Measurements from ENCODE around the gene NFIB. TPM values are rescaled to one million over a fixed set of nuclear protein-coding genes. Genes with fewer than 3 reads are reported as not detected.

The NFIB gene
- total RNA-seq, 1 experiment from 2014 or later = 14.3 TPM

- no peaks in the 10 kb centered on the region for H3K27me3 ChIP-seq (ENCODE audit: insufficient read depth, low read length)
- no peaks in the 10 kb centered on the region for H3K23me2 ChIP-seq (ENCODE audit: insufficient read length, low read depth, low read length, poor library complexity, severe bottlenecking)
- H2BK15ac ChIP-seq (ENCODE audit: low read depth, low read length) = no peak overlapping the region
- no peak overlapping the region for H2BK12ac ChIP-seq (ENCODE audit: insufficient read length, low read depth, low read length)
- H3K4me1 ChIP-seq (ENCODE audit: insufficient read depth, low read length) = peaks cover 3% of the 10 kb centered on the region; the same call in 1 of the 2 replicates
- H3K9me3 ChIP-seq (ENCODE audit: control insufficient read depth, low read depth, low read length) = no peaks in the 10 kb centered on the region
- no peaks in the 10 kb centered on the region for H4K20me1 ChIP-seq (ENCODE audit: control insufficient read depth, insufficient read depth, insufficient read length)
- no peak overlapping the region for H2BK20ac ChIP-seq (ENCODE audit: low read depth, low read length, poor library complexity, severe bottlenecking)
- H3K27me3 Mint-ChIP-seq (ENCODE audit: low read depth) = no peaks in the 10 kb centered on the region
- DNase-seq = no peak
- H2BK5ac ChIP-seq (ENCODE audit: insufficient read length, low read length) = no peak overlapping the region
- H2AFZ ChIP-seq (ENCODE audit: low read length) = no peak overlapping the region
- no CpG with 5 or more reads among the region's 9 CpGs for WGBS (ENCODE audit: extremely low coverage, insufficient read length, low lambda C conversion rate)
- H3K79me2 ChIP-seq (ENCODE audit: insufficient read depth, low read length) = no peaks in the 10 kb centered on the region
- H3K14ac ChIP-seq (ENCODE audit: insufficient read depth, low read length) = no peak overlapping the region
- H3K4me3 Mint-ChIP-seq = no peak overlapping the region
- no peak overlapping the region for H3K9ac ChIP-seq (ENCODE audit: extremely low read depth, insufficient read length, low read length)
- no peaks in the 10 kb centered on the region for H3K9me3 Mint-ChIP-seq
- H2AK5ac ChIP-seq (ENCODE audit: insufficient read length, low read length) = no peak overlapping the region
- H3K79me1 ChIP-seq (ENCODE audit: insufficient read depth, low read depth, low read length, poor library complexity, severe bottlenecking) = no peaks in the 10 kb centered on the region
- no peak overlapping the region for H3K4me2 ChIP-seq (ENCODE audit: insufficient read depth, insufficient read length, low read length)
- no peak overlapping the region for H3K23ac ChIP-seq (ENCODE audit: insufficient read length, low read depth, low read length)
- TF ChIP-seq, protein P1, sequence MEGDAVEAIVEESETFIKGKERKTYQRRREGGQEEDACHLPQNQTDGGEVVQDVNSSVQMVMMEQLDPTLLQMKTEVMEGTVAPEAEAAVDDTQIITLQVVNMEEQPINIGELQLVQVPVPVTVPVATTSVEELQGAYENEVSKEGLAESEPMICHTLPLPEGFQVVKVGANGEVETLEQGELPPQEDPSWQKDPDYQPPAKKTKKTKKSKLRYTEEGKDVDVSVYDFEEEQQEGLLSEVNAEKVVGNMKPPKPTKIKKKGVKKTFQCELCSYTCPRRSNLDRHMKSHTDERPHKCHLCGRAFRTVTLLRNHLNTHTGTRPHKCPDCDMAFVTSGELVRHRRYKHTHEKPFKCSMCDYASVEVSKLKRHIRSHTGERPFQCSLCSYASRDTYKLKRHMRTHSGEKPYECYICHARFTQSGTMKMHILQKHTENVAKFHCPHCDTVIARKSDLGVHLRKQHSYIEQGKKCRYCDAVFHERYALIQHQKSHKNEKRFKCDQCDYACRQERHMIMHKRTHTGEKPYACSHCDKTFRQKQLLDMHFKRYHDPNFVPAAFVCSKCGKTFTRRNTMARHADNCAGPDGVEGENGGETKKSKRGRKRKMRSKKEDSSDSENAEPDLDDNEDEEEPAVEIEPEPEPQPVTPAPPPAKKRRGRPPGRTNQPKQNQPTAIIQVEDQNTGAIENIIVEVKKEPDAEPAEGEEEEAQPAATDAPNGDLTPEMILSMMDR (conservative IDR thresholded peaks at IDR 0.05) = no peak
- peaks cover 10 to 11% of the 10 kb centered on the region in 2 experiments for H3K4me1 Mint-ChIP-seq
- H3T11ph ChIP-seq (ENCODE audit: low read length) = no peak overlapping the region
- H4K5ac ChIP-seq (ENCODE audit: insufficient read length, low read depth, low read length) = no peak overlapping the region
- H3K27ac ChIP-seq (ENCODE audit: insufficient read length, low read depth, low read length) = no peak overlapping the region
- H3K27ac Mint-ChIP-seq = no peak overlapping the region
- no peak overlapping the region for H4K8ac ChIP-seq (replicated peaks; ENCODE audit: insufficient read length, low read depth, low read length)
- H2BK120ac ChIP-seq (ENCODE audit: low read depth, low read length, poor library complexity, severe bottlenecking) = no peak overlapping the region
- H4K91ac ChIP-seq (ENCODE audit: insufficient read length, low read depth, low read length) = no peak overlapping the region
- H3K36me3 Mint-ChIP-seq (ENCODE audit: insufficient read depth in 1 of 3, low read depth in 3 of 3) = peaks cover 0 to 18% (median 4%) of the 10 kb centered on the region in 3 experiments; a peak in 6 of 7 replicates
- H3K18ac ChIP-seq (ENCODE audit: insufficient read length, low read depth, low read length) = no peak overlapping the region
- H3K4ac ChIP-seq (ENCODE audit: low read depth, low read length) = no peak overlapping the region
- H3K56ac ChIP-seq (ENCODE audit: insufficient read length, low read depth, low read length) = no peak overlapping the region
Measured at GRCh38 chr9:14303521-14303920, 10.4 kb downstream of the NFIB start.

All from H9 (cell line).